ENCODE data around the gene CDK14. TPM values are rescaled to one million over a fixed set of nuclear protein-coding genes. Genes with fewer than 3 reads are reported as not detected.

The CDK14 gene
- total RNA-seq, 4 donors from 2014 or later: 3.3 to 61.6 (median 38.7) TPM

GRCh38 chr7:90701021-90701420 is 104.9 kb downstream of the CDK14 start:
- intact Hi-C loops (cut with DNase I; ENCODE audit: low total_unique reads): no loop called here
- no peak overlapping the region for H3K4me3 ChIP-seq
- TF ChIP-seq POLR2A (IDR thresholded peaks at IDR 0.05): no peak
- TF ChIP-seq, protein P1, sequence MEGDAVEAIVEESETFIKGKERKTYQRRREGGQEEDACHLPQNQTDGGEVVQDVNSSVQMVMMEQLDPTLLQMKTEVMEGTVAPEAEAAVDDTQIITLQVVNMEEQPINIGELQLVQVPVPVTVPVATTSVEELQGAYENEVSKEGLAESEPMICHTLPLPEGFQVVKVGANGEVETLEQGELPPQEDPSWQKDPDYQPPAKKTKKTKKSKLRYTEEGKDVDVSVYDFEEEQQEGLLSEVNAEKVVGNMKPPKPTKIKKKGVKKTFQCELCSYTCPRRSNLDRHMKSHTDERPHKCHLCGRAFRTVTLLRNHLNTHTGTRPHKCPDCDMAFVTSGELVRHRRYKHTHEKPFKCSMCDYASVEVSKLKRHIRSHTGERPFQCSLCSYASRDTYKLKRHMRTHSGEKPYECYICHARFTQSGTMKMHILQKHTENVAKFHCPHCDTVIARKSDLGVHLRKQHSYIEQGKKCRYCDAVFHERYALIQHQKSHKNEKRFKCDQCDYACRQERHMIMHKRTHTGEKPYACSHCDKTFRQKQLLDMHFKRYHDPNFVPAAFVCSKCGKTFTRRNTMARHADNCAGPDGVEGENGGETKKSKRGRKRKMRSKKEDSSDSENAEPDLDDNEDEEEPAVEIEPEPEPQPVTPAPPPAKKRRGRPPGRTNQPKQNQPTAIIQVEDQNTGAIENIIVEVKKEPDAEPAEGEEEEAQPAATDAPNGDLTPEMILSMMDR (IDR thresholded peaks at IDR 0.05): no peak
- H3K4me1 ChIP-seq: no peaks in the 10 kb centered on the region
- no peak for DNase-seq
- no peaks in the 10 kb centered on the region for H3K9me3 ChIP-seq
- H3K27ac ChIP-seq: no peak overlapping the region
- no peaks in the 10 kb centered on the region for H3K27me3 ChIP-seq
- H3K36me3 ChIP-seq: no peaks in the 10 kb centered on the region

GRCh38 chr7:90701771-90702170 is 105.7 kb downstream of the CDK14 start:
- no peak for DNase-seq
- H3K4me3 ChIP-seq: no peak overlapping the region
- intact Hi-C loops (cut with DNase I; ENCODE audit: low total_unique reads): no loop called here

GRCh38 chr7:90705391-90706071 is 109.4 kb downstream of the CDK14 start:
- Histone ChIP-seq H3K9me3 (no peaks in the 10 kb centered on the region), H3K4me1 (no peaks in the 10 kb centered on the region), H3K36me3 (no peaks in the 10 kb centered on the region), H3K4me3 (no peak overlapping the region), H3K27ac (no peak overlapping the region), H3K27me3 (no peaks in the 10 kb centered on the region)
- DNase-seq: no peak
- TF ChIP-seq POLR2A (IDR thresholded peaks at IDR 0.05): no peak
- TF ChIP-seq, protein P1 (IDR thresholded peaks at IDR 0.05): no peak
- intact Hi-C loops (cut with DNase I; ENCODE audit: low total_unique reads): no loop called here

More at GRCh38 chr7:90701771-90702170, 105.7 kb downstream of the CDK14 start:
- no peaks in the 10 kb centered on the region for H3K4me1 ChIP-seq
- H3K9me3 ChIP-seq: no peaks in the 10 kb centered on the region
- no peak overlapping the region for H3K27ac ChIP-seq
- H3K36me3 ChIP-seq: no peaks in the 10 kb centered on the region
- TF ChIP-seq POLR2A (IDR thresholded peaks at IDR 0.05): no peak
- TF ChIP-seq, protein P1 (IDR thresholded peaks at IDR 0.05): no peak
- no peaks in the 10 kb centered on the region for H3K27me3 ChIP-seq

DNA sequence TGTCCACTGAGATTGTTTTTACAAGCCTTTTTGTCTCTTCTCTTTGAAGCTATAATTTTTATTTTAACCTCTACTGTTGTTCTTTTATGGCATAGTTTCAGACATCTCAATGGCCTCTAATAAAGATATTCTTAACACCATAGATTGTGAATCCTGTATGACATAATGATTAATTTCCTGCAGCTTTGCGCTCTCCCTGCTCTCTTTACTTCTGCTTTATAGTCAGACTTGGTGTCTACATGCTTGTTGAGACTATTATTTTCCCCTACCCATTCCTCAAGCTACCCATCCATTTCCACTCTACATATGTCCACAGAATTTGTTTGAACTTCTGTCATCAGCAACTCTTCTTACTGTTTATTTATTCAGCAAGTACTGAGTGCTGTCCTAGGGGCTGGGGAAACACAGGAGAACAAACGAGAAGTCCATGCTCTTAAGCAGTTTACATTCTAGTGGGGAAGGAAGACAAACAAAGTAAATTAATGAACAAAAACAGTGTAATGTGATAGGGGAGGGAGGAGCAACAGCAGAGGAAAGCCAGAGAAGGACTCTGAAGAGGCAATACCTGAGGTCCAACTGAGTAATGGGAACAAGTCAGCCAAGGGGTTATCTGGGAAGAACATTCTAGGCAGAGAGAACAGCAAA is 110.1 kb downstream of the CDK14 start:
- Histone ChIP-seq H3K9me3 (no peaks in the 10 kb centered on the region), H3K4me3 (no peak overlapping the region), H3K27ac (no peak overlapping the region), H3K36me3 (no peaks in the 10 kb centered on the region), H3K27me3 (no peaks in the 10 kb centered on the region), H3K4me1 (no peaks in the 10 kb centered on the region)
- no peak for DNase-seq
- no peak for TF ChIP-seq POLR2A (IDR thresholded peaks at IDR 0.05)
- TF ChIP-seq, protein P1 (IDR thresholded peaks at IDR 0.05): no peak
- intact Hi-C loops (cut with DNase I; ENCODE audit: low total_unique reads): no loop called here

GRCh38 chr7:90708841-90709317 is 112.8 kb downstream of the CDK14 start:
- Histone ChIP-seq H3K9me3 (no peaks in the 10 kb centered on the region), H3K27me3 (no peaks in the 10 kb centered on the region), H3K36me3 (no peaks in the 10 kb centered on the region), H3K27ac (no peak overlapping the region), H3K4me1 (no peaks in the 10 kb centered on the region), H3K4me3 (no peak overlapping the region)
- TF ChIP-seq POLR2A (IDR thresholded peaks at IDR 0.05): no peak
- TF ChIP-seq, protein P1 (IDR thresholded peaks at IDR 0.05): no peak
- DNase-seq: no peak
- intact Hi-C loops (cut with DNase I; ENCODE audit: low total_unique reads): no loop called here
